ENCODE measurements around the gene C1orf167.
A peak's percentile ranks its signal among the peaks of the same experiment; 100 is the strongest.

The C1orf167 gene

GRCh38 chr1:11733306-11733705 is 28.7 kb upstream of the C1orf167 start:
- Histone ChIP-seq H2AK5ac (ENCODE audit: low read depth, low read length) (no peak overlapping the region), H3K18ac (ENCODE audit: low read length) (no peak overlapping the region), H2BK5ac (ENCODE audit: low read length) (no peak overlapping the region), H2BK15ac (ENCODE audit: low read length) (no peak overlapping the region), H3K4me2 (ENCODE audit: insufficient read depth, low read length, poor library complexity, severe bottlenecking) (no peak overlapping the region), H4K8ac (ENCODE audit: low read depth, low read length) (no peak overlapping the region), H3K79me1 (ENCODE audit: low read depth, low read length) (no peaks in the 10 kb centered on the region), H3K36me3 (replicated peaks in 1 of 2; ENCODE audit: control insufficient read depth in 2 of 2, insufficient read depth in 2 of 2, low read length in 2 of 2) (no peaks in the 10 kb centered on the region), H3K27ac (replicated peaks; ENCODE audit: low read length) (no peak overlapping the region), H2BK120ac (ENCODE audit: low read depth, low read length) (no peak overlapping the region), H4K91ac (ENCODE audit: low read depth, low read length, poor library complexity) (no peak overlapping the region), H3K27me3 (ENCODE audit: control insufficient read depth in 3 of 3, insufficient read depth in 3 of 3, low read depth in 1 of 3, low read length in 3 of 3) (no peaks in the 10 kb centered on the region), H3K14ac (ENCODE audit: low read length) (no peak overlapping the region), H3K9me3 (replicated peaks in 1 of 2; ENCODE audit: control insufficient read depth in 2 of 2, insufficient read depth in 1 of 2, low read depth in 1 of 2, low read length in 2 of 2) (no peaks in the 10 kb centered on the region), H3K23ac (ENCODE audit: low read depth, low read length, poor library complexity) (no peak overlapping the region), H3K9ac (ENCODE audit: low read depth, low read length, poor library complexity) (no peak overlapping the region), H2AFZ (ENCODE audit: low read length) (no peak overlapping the region), H2BK12ac (ENCODE audit: low read length) (no peak overlapping the region), H3K4me1 (ENCODE audit: control insufficient read depth in 2 of 2, insufficient read depth in 1 of 2, low read depth in 1 of 2, low read length in 2 of 2) (peaks cover 25 to 34% of the 10 kb centered on the region in 2 donors), H3K4ac (ENCODE audit: low read length) (no peak overlapping the region), H3K4me3 (ENCODE audit: low read length in 2 of 2) (no peak overlapping the region)
- no peak for DNase-seq (ENCODE audit: low spot score)
- WGBS, 2 donors (ENCODE audit: extremely low coverage in 2 of 2, insufficient read length in 2 of 2, insufficient replicate concordance in 1 of 2): no CpG with 5 or more reads among the region's 3 CpGs

GRCh38 chr1:11735531-11735853 is 26.5 kb upstream of the C1orf167 start:
- H3K9ac ChIP-seq (ENCODE audit: low read depth, low read length, poor library complexity): no peak overlapping the region
- no peak for DNase-seq (ENCODE audit: low spot score)
- H2BK12ac ChIP-seq (ENCODE audit: low read length): no peak overlapping the region
- H3K23ac ChIP-seq (ENCODE audit: low read depth, low read length, poor library complexity): peak overlapping the region; percentile 89
- no peak overlapping the region for H2AK5ac ChIP-seq (ENCODE audit: low read depth, low read length)
- H3K4me1 ChIP-seq (ENCODE audit: control insufficient read depth in 2 of 2, insufficient read depth in 1 of 2, low read depth in 1 of 2, low read length in 2 of 2): peaks cover 17 to 31% of the 10 kb centered on the region in 2 donors
- no peak overlapping the region for H3K27ac ChIP-seq (replicated peaks; ENCODE audit: low read length)
- H4K8ac ChIP-seq (ENCODE audit: low read depth, low read length): no peak overlapping the region
- H3K79me1 ChIP-seq (ENCODE audit: low read depth, low read length): no peaks in the 10 kb centered on the region
- H3K27me3 ChIP-seq (ENCODE audit: control insufficient read depth in 3 of 3, insufficient read depth in 3 of 3, low read depth in 1 of 3, low read length in 3 of 3): no peaks in the 10 kb centered on the region
- H3K4me3 ChIP-seq (ENCODE audit: low read length in 2 of 2): peak overlapping the region in 1 of 2 donors; percentile 94
- no peak overlapping the region for H2BK120ac ChIP-seq (ENCODE audit: low read depth, low read length)
- no peak overlapping the region for H3K14ac ChIP-seq (ENCODE audit: low read length)
- no peak overlapping the region for H2BK15ac ChIP-seq (ENCODE audit: low read length)
- H2AFZ ChIP-seq (ENCODE audit: low read length): peak overlapping the region; percentile 98
- no CpG with 5 or more reads among the region's 4 CpGs for WGBS, 2 donors (ENCODE audit: extremely low coverage in 2 of 2, insufficient read length in 2 of 2, insufficient replicate concordance in 1 of 2)
- no peaks in the 10 kb centered on the region for H3K9me3 ChIP-seq (replicated peaks in 1 of 2; ENCODE audit: control insufficient read depth in 2 of 2, insufficient read depth in 1 of 2, low read depth in 1 of 2, low read length in 2 of 2)
- no peak overlapping the region for H2BK5ac ChIP-seq (ENCODE audit: low read length)
- no peak overlapping the region for H3K4ac ChIP-seq (ENCODE audit: low read length)
- H3K36me3 ChIP-seq (replicated peaks in 1 of 2; ENCODE audit: control insufficient read depth in 2 of 2, insufficient read depth in 2 of 2, low read length in 2 of 2): no peaks in the 10 kb centered on the region
- peak overlapping the region; percentile 63 for H3K4me2 ChIP-seq (ENCODE audit: insufficient read depth, low read length, poor library complexity, severe bottlenecking)
- no peak overlapping the region for H4K91ac ChIP-seq (ENCODE audit: low read depth, low read length, poor library complexity)
- no peak overlapping the region for H3K18ac ChIP-seq (ENCODE audit: low read length)

- Histone ChIP-seq H3K9me3 (replicated peaks in 1 of 2; ENCODE audit: control insufficient read depth in 2 of 2, insufficient read depth in 1 of 2, low read depth in 1 of 2, low read length in 2 of 2) (no peaks in the 10 kb centered on the region), H3K36me3 (replicated peaks in 1 of 2; ENCODE audit: control insufficient read depth in 2 of 2, insufficient read depth in 2 of 2, low read length in 2 of 2) (no peaks in the 10 kb centered on the region), H3K4ac (ENCODE audit: low read length) (no peak within 1 kb of the TSS), H3K14ac (ENCODE audit: low read length) (peak within 1 kb of the TSS; percentile 59), H2AK5ac (ENCODE audit: low read depth, low read length) (no peak within 1 kb of the TSS), H2AFZ (ENCODE audit: low read length) (peak within 1 kb of the TSS; percentile 98), H4K8ac (ENCODE audit: low read depth, low read length) (no peak within 1 kb of the TSS), H2BK5ac (ENCODE audit: low read length) (peak within 1 kb of the TSS; percentile 89), H3K4me1 (ENCODE audit: control insufficient read depth in 2 of 2, insufficient read depth in 1 of 2, low read depth in 1 of 2, low read length in 2 of 2) (peaks cover 17 to 34% of the 10 kb centered on the region in 2 donors), H2BK120ac (ENCODE audit: low read depth, low read length) (peak within 1 kb of the TSS; percentile 58), H3K4me3 (ENCODE audit: low read length in 2 of 2) (peak within 1 kb of the TSS; percentile 89 to 94), H3K27ac (replicated peaks; ENCODE audit: low read length) (peak within 1 kb of the TSS; percentile 64), H2BK12ac (ENCODE audit: low read length) (peak within 1 kb of the TSS; percentile 48), H3K9ac (ENCODE audit: low read depth, low read length, poor library complexity) (peak within 1 kb of the TSS; percentile 99), H3K27me3 (ENCODE audit: control insufficient read depth in 3 of 3, insufficient read depth in 3 of 3, low read depth in 1 of 3, low read length in 3 of 3) (no peaks in the 10 kb centered on the region), H3K79me1 (ENCODE audit: low read depth, low read length) (no peaks in the 10 kb centered on the region), H4K91ac (ENCODE audit: low read depth, low read length, poor library complexity) (no peak within 1 kb of the TSS), H3K18ac (ENCODE audit: low read length) (peak within 1 kb of the TSS; percentile 93), H3K23ac (ENCODE audit: low read depth, low read length, poor library complexity) (peak within 1 kb of the TSS; percentile 89), H3K4me2 (ENCODE audit: insufficient read depth, low read length, poor library complexity, severe bottlenecking) (peak within 1 kb of the TSS; percentile 72), H2BK15ac (ENCODE audit: low read length) (no peak within 1 kb of the TSS)
- DNase-seq (ENCODE audit: low spot score): peak; percentile 90
- WGBS, 2 donors (ENCODE audit: extremely low coverage in 2 of 2, insufficient read length in 2 of 2, insufficient replicate concordance in 1 of 2): no CpG with 5 or more reads among the region's 59 CpGs
Measured at GRCh38 chr1:11735854-11736745, 25.9 kb upstream of the C1orf167 start, which contains the start of gene AGTRAP. TSS of gene AGTRAP (plus strand) at chr1:11736136. CDS start at chr1:11736209, 73 bp downstream.

All from neuronal stem cell (in vitro differentiated cells).